ENCODE measurements around the gene RAP1GAP.

Gene RAP1GAP

GRCh38 chr1:21667348-21668231, 1.6 kb downstream of the RAP1GAP start:
- in situ Hi-C loops (cut with MboI; ENCODE audit: low sequenced_read_pairs, unreplicated experiment): no loop called here
- no peak for TF ChIP-seq CTCF (IDR thresholded peaks at IDR 0.05; ENCODE audit: borderline replicate concordance, control extremely low read depth, extremely low read depth, insufficient read depth, missing control alignments)
- no peak for DNase-seq (ENCODE audit: low spot score)

- in situ Hi-C loops (cut with MboI; ENCODE audit: low sequenced_read_pairs, unreplicated experiment): no loop called here
- DNase-seq (ENCODE audit: low spot score): no peak
- no peak for TF ChIP-seq CTCF (IDR thresholded peaks at IDR 0.05; ENCODE audit: borderline replicate concordance, control extremely low read depth, extremely low read depth, insufficient read depth, missing control alignments)
Observed at GRCh38 chr1:21666576-21667320, 2.4 kb downstream of the RAP1GAP start.

GRCh38 chr1:21665711-21666575, 3.2 kb downstream of the RAP1GAP start:
- no peak for TF ChIP-seq CTCF (IDR thresholded peaks at IDR 0.05; ENCODE audit: borderline replicate concordance, control extremely low read depth, extremely low read depth, insufficient read depth, missing control alignments)
- no peak for DNase-seq (ENCODE audit: low spot score)
- in situ Hi-C loops (cut with MboI; ENCODE audit: low sequenced_read_pairs, unreplicated experiment): no loop called here

- no peak for DNase-seq (ENCODE audit: low spot score)
- no peak for TF ChIP-seq CTCF (IDR thresholded peaks at IDR 0.05; ENCODE audit: borderline replicate concordance, control extremely low read depth, extremely low read depth, insufficient read depth, missing control alignments)
- in situ Hi-C loops (cut with MboI; ENCODE audit: low sequenced_read_pairs, unreplicated experiment): no loop called here
Observed at GRCh38 chr1:21664806-21665588, 4.2 kb downstream of the RAP1GAP start.

GRCh38 chr1:21663951-21664805, 5.0 kb downstream of the RAP1GAP start:
- in situ Hi-C loops (cut with MboI; ENCODE audit: low sequenced_read_pairs, unreplicated experiment): no loop called here
- TF ChIP-seq CTCF (IDR thresholded peaks at IDR 0.05; ENCODE audit: borderline replicate concordance, control extremely low read depth, extremely low read depth, insufficient read depth, missing control alignments): no peak
- no peak for DNase-seq (ENCODE audit: low spot score)
